Cardiac ventricle fibroblast (primary cell): Measurements from ENCODE around the gene SETMAR. TPM values are rescaled to one million over a fixed set of nuclear protein-coding genes. Genes with fewer than 3 reads are reported as not detected.

Experiments
- total RNA-seq: library from RNA; depleted of rRNA; stranded (reverse); fragments of >200 nt; gene quantifications from 2 replicates; pipeline ENCODE4 v1.2.3, GENCODE V29; 2015

The SETMAR gene
- total RNA-seq, result 12.9 and 15.5 TPM in 2 replicates

GRCh38 chr3:4303187-4304123, at the start of gene SETMAR:
Gene SETMAR, plus strand, starts transcription at chr3:4303369. Its CDS starts 2 bp downstream, at chr3:4303371.

Other genes with a start within 250 kb of the SETMAR start
- 32.2 and 44.9 TPM in 2 replicates for gene SUMF1, start 163.9 kb downstream of the SETMAR start, total RNA-seq
- 37.4 and 43.6 TPM in 2 replicates for gene ITPR1, start 190.0 kb downstream of the SETMAR start, total RNA-seq